Liver (tissue), 3 donors: ENCODE measurements around the gene MEGF11.

ENCODE experiments used
- EGR1 ChIP-seq, 2 donors: IDR thresholded peaks; 2 replicates each; pipeline ENCODE4 v1.6.1; 2016 to 2018; ENCODE audit warnings: antibody characterized with exemption in 2 of 2, low read depth in 2 of 2
- FOXA1 ChIP-seq: IDR thresholded peaks from 2 replicates; pipeline ENCODE4 v1.6.1; 2016; ENCODE audit warnings: antibody characterized with exemption
- GABPA ChIP-seq, 2 donors: IDR thresholded peaks in 1 of 2; conservative IDR thresholded peaks in 1 of 2; 2 replicates each; pipeline ENCODE4 v1.6.1; 2016; ENCODE audit warnings: antibody characterized with exemption in 2 of 2, mild to moderate bottlenecking in 1 of 2, moderate library complexity in 1 of 2
- HNF4G ChIP-seq: IDR thresholded peaks from 2 replicates; pipeline ENCODE4 v1.6.1; 2016; ENCODE audit warnings: antibody characterized with exemption
- JUND ChIP-seq, 2 donors: IDR thresholded peaks; 2 replicates each; pipeline ENCODE4 v1.6.1; 2016; ENCODE audit warnings: antibody characterized with exemption in 2 of 2
- NR2F2 ChIP-seq: IDR thresholded peaks from 2 replicates; pipeline ENCODE4 v1.6.1; 2016; ENCODE audit warnings: antibody characterized with exemption
- RAD21 ChIP-seq, 2 donors: IDR thresholded peaks; 2 replicates each; pipeline ENCODE4 v1.6.1; 2016; ENCODE audit warnings: antibody characterized with exemption in 2 of 2, mild to moderate bottlenecking in 2 of 2
- SP1 ChIP-seq: IDR thresholded peaks from 2 replicates; pipeline ENCODE4 v1.6.1; 2018; ENCODE audit warnings: antibody characterized with exemption, mild to moderate bottlenecking
- TAF1 ChIP-seq: conservative IDR thresholded peaks from 2 replicates; pipeline ENCODE4 v1.6.1; 2016; ENCODE audit warnings: antibody characterized with exemption, mild to moderate bottlenecking
- YY1 ChIP-seq: IDR thresholded peaks from 2 replicates; pipeline ENCODE4 v1.6.1; 2016; ENCODE audit warnings: antibody characterized with exemption, mild to moderate bottlenecking
- TF ChIP-seq, protein P1 (sequence below): fragments of 150-350 bp; IDR thresholded peaks from 2 replicates; pipeline ENCODE4 v1.5.1; 2017; ENCODE audit warnings: improper control_type of control experiment, low read depth, low read length; ENCODE audit not compliant: missing input control
- TF ChIP-seq, protein P2 (sequence below): IDR thresholded peaks from 2 replicates; pipeline ENCODE4 v1.6.1; 2016; ENCODE audit warnings: antibody characterized with exemption
- donor health status: healthy.
- donor health status: healthy.

DNA sequence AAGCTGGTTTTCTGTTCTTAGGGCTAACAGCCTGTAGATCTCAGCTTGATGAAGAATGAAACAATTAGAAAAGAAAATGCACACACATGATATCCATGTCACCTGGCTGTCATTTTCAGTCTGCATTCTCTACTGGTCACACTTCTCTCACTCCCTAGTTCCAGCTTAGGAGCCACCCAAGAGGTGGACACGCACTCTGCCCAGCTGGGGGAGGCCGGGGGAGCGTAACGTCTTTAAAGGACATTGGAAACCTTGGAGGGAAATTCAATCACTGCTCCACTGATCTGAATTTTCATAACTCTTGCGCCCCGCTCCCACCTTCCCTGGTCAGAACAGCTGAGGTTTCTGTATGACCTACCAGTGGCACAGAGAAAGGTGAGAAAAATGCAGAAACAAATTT lies 304.5 kb downstream of the MEGF11 start:
- TF ChIP-seq, protein P1, sequence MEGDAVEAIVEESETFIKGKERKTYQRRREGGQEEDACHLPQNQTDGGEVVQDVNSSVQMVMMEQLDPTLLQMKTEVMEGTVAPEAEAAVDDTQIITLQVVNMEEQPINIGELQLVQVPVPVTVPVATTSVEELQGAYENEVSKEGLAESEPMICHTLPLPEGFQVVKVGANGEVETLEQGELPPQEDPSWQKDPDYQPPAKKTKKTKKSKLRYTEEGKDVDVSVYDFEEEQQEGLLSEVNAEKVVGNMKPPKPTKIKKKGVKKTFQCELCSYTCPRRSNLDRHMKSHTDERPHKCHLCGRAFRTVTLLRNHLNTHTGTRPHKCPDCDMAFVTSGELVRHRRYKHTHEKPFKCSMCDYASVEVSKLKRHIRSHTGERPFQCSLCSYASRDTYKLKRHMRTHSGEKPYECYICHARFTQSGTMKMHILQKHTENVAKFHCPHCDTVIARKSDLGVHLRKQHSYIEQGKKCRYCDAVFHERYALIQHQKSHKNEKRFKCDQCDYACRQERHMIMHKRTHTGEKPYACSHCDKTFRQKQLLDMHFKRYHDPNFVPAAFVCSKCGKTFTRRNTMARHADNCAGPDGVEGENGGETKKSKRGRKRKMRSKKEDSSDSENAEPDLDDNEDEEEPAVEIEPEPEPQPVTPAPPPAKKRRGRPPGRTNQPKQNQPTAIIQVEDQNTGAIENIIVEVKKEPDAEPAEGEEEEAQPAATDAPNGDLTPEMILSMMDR = no peak
- TF ChIP-seq RAD21 (IDR thresholded peaks at IDR 0.05) (no peak), NR2F2 (no peak), TAF1 (no peak), FOXA1 (no peak), GABPA (IDR thresholded peaks at IDR 0.05 in 1 of 2, conservative IDR thresholded peaks at IDR 0.05 in 1 of 2) (no peak), HNF4G (no peak), SP1 (no peak), JUND (IDR thresholded peaks at IDR 0.05) (no peak), EGR1 (IDR thresholded peaks at IDR 0.05; ENCODE audit: low read depth in 2 of 2) (no peak), YY1 (no peak)
- TF ChIP-seq, protein P2, sequence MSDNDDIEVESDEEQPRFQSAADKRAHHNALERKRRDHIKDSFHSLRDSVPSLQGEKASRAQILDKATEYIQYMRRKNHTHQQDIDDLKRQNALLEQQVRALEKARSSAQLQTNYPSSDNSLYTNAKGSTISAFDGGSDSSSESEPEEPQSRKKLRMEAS = no peak
